OCI-LY7 (cell line): ENCODE results near the gene ERCC2. TPM values are rescaled to one million over a fixed set of nuclear protein-coding genes. Genes with fewer than 3 reads are reported as not detected.

Experiments
- BruUV-seq: library from RNA; stranded (reverse); fragments of 400-500 nt; replicated peaks from 2 replicates; lab custom pipeline; 2021; lab: Mats Ljungman, UMichigan
- CTCF ChIA-PET: fragments of 300-600 bp; sonication (Branson Sonifier 250); formaldehyde crosslinking; loops from one replicate; lab custom pipeline; 2022; ENCODE audit warnings: antibody characterized with exemption; ENCODE audit not compliant: unreplicated experiment; lab: Charles Lee
- POLR2A ChIA-PET: fragments of 300-600 bp; sonication (Branson Sonifier 250); formaldehyde crosslinking; loops from one replicate; lab custom pipeline; 2022; ENCODE audit warnings: antibody characterized with exemption; lab: Charles Lee
- DNase-seq: peaks from one replicate; pipeline ENCODE4 v3.0.0-alpha.2; 2015; ENCODE audit warnings: low spot score
- H2AFZ ChIP-seq: fragments of 200-600 bp; sonication (generic), shearing (Covaris generic); 2 replicates; pipeline ENCODE4 v1.6.1; 2014; ENCODE audit warnings: mild to moderate bottlenecking, antibody characterized with exemption, low read length, moderate library complexity
- H3K27ac ChIP-seq: fragments of 200-600 bp; sonication (generic); 2 replicates; pipeline ENCODE4 v1.5.1; 2014; ENCODE audit warnings: mixed run types, low read depth, mild to moderate bottlenecking, moderate library complexity, low read length, inconsistent platforms; ENCODE audit not compliant: poor library complexity, severe bottlenecking
- H3K36me3 ChIP-seq: fragments of 200-600 bp; sonication (generic); 2 replicates; pipeline ENCODE4 v1.6.1; 2014; ENCODE audit warnings: mild to moderate bottlenecking, antibody characterized with exemption, low read length, moderate library complexity, mixed read lengths; ENCODE audit not compliant: insufficient read depth
- H3K4me1 ChIP-seq: fragments of 200-600 bp; sonication (generic); 2 replicates; pipeline ENCODE4 v1.5.1; 2014; ENCODE audit warnings: mild to moderate bottlenecking, low read length; ENCODE audit not compliant: insufficient read depth, poor library complexity, severe bottlenecking
- H3K4me2 ChIP-seq: fragments of 200-600 bp; sonication (generic); 2 replicates; pipeline ENCODE4 v1.6.1; 2014; ENCODE audit warnings: mild to moderate bottlenecking, low read length
- H3K4me3 ChIP-seq: fragments of 200-600 bp; sonication (generic); 2 replicates; pipeline ENCODE4 v1.5.1; 2014; ENCODE audit warnings: mild to moderate bottlenecking, low read depth, low read length; ENCODE audit not compliant: poor library complexity, severe bottlenecking
- H3K79me2 ChIP-seq: fragments of 200-600 bp; sonication (generic); 2 replicates; pipeline ENCODE4 v1.6.1; 2016; ENCODE audit warnings: low read depth, mild to moderate bottlenecking, low read length, moderate library complexity, mixed read lengths; ENCODE audit not compliant: insufficient read depth
- H3K9me2 ChIP-seq: fragments of 200-600 bp; sonication (generic); 2 replicates; pipeline ENCODE4 v1.6.1; 2016; ENCODE audit warnings: mild to moderate bottlenecking, low read length, mixed read lengths; ENCODE audit not compliant: insufficient read depth
- H3K9me3 ChIP-seq: fragments of 200-600 bp; sonication (generic); 2 replicates; pipeline ENCODE4 v1.6.1; 2014; ENCODE audit warnings: mild to moderate bottlenecking, mixed run types, low read length, mixed read lengths
- H4K20me1 ChIP-seq: fragments of 200-600 bp; sonication (generic); 2 replicates; pipeline ENCODE4 v1.6.1; 2014; ENCODE audit warnings: mild to moderate bottlenecking, antibody characterized with exemption, low read length, moderate library complexity, mixed read lengths; ENCODE audit not compliant: insufficient read depth
- EZH2phosphoT487 ChIP-seq: fragments of 200-600 bp; sonication (generic); IDR thresholded peaks from 2 replicates; pipeline ENCODE4 v1.6.1; 2018; ENCODE audit warnings: low read depth, borderline replicate concordance, mild to moderate bottlenecking, mixed run types, antibody characterized with exemption, low read length, moderate library complexity, mixed read lengths
- intact Hi-C: fragments of 100-400 bp; cut with micrococcal nuclease; formaldehyde crosslinking; loops from one replicate; pipeline ENCODE4 v1.10.0; 2022; ENCODE audit not compliant: unreplicated experiment
- total RNA-seq, 2 experiments: library from RNA; depleted of rRNA in 1 of 2; stranded (reverse); fragments of >200 nt in 1 of 2; shearing (Covaris generic) in 1 of 2; gene quantifications; 2 replicates each; pipeline ENCODE4 v1.2.3, GENCODE V29; 2014 to 2022
- TF ChIP-seq, protein P1 (sequence below): fragments of 200-600 bp; sonication (generic); conservative IDR thresholded peaks from 2 replicates; pipeline ENCODE4 v1.5.1; 2014; ENCODE audit warnings: mild to moderate bottlenecking, antibody characterized with exemption, low read length, moderate library complexity, mixed read lengths

ERCC2 gene
- total RNA-seq, 2 experiments from 2014 or later = 21.0 to 24.4 TPM

DNA sequence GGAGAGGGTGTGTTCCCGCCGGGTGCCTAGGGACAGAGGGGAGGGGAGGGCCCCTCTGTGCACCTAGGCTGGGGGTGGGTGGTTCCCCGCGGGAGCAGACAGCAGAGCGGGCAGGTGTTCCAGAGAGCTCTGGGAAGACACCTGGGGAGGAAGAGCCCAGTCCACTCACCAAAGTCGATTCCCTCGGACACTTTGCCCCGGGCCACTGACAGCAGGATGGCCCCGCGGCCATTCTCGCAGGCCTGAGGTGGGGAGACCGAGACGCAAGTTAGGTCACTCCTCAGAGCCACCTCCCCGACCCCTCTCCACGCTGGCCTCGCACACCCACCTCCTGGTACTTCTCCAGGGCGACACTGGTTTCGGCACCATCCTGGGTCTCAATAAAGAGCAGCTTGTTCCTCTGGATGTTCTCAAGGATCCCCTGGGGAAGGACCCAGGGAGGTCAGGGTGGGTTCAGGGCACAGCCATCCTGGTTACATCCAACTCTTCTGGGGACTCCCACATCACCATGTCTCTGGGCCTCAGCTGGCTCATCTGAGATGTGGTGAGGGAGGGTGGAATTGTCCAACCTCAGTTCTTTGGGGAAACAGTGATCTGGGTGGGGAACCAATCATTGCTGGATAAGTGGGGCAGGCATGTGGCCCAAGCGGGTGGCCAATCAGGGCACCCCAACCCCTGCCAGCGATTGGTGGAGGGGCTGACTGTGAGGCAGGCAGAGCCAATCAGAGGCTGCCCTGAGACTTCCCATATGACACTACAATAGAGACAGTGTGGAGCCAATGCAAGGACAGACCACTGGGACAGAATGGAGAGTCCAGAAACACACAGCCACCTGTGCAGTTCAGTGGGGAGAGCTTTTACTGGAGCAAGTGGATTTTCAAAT is 17.2 kb downstream of the ERCC2 start:
- Histone ChIP-seq H3K4me1 (no peaks in the 10 kb centered on the region), H3K4me3 (no peak overlapping the region), H2AFZ (no peak overlapping the region), H3K27ac (no peak overlapping the region), H3K9me3 (no peaks in the 10 kb centered on the region), H3K79me2 (no peaks in the 10 kb centered on the region), H4K20me1 (no peaks in the 10 kb centered on the region), H3K4me2 (no peak overlapping the region), H3K36me3 (peaks cover 13% of the 10 kb centered on the region), H3K9me2 (no peaks in the 10 kb centered on the region)
- ChIA-PET POLR2A (interaction anchor here (0.7 kb wide), 1 partner anchor 238 kb away, joined by 3 read pairs; no protein-coding TSS in a partner anchor), CTCF (no interaction called here)
- intact Hi-C loops = no loop called here
- BruUV-seq = no TSS peak
- TF ChIP-seq, protein P1, sequence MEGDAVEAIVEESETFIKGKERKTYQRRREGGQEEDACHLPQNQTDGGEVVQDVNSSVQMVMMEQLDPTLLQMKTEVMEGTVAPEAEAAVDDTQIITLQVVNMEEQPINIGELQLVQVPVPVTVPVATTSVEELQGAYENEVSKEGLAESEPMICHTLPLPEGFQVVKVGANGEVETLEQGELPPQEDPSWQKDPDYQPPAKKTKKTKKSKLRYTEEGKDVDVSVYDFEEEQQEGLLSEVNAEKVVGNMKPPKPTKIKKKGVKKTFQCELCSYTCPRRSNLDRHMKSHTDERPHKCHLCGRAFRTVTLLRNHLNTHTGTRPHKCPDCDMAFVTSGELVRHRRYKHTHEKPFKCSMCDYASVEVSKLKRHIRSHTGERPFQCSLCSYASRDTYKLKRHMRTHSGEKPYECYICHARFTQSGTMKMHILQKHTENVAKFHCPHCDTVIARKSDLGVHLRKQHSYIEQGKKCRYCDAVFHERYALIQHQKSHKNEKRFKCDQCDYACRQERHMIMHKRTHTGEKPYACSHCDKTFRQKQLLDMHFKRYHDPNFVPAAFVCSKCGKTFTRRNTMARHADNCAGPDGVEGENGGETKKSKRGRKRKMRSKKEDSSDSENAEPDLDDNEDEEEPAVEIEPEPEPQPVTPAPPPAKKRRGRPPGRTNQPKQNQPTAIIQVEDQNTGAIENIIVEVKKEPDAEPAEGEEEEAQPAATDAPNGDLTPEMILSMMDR = no peak
- no peak for TF ChIP-seq EZH2phosphoT487
- DNase-seq = no peak

- no TSS peak for BruUV-seq
- CTCF ChIA-PET = no interaction called here
- no peaks in the 10 kb centered on the region for H3K9me3 ChIP-seq
Measured at GRCh38 chr19:45352471-45352870, 17.9 kb downstream of the ERCC2 start.

More at GRCh38 chr19:45352471-45352870, 17.9 kb downstream of the ERCC2 start:
- no peak overlapping the region for H3K4me3 ChIP-seq
- intact Hi-C loops = no loop called here
- no peaks in the 10 kb centered on the region for H3K9me2 ChIP-seq
- H2AFZ ChIP-seq = no peak overlapping the region
- POLR2A ChIA-PET = interaction anchor here (0.7 kb wide), 1 partner anchor 239 kb away, joined by 3 read pairs; no protein-coding TSS in a partner anchor
- DNase-seq = no peak
- no peak overlapping the region for H3K4me2 ChIP-seq
- H3K27ac ChIP-seq = no peak overlapping the region
- TF ChIP-seq, protein P1 = no peak
- TF ChIP-seq EZH2phosphoT487 = no peak
- H3K36me3 ChIP-seq = peaks cover 13% of the 10 kb centered on the region
- no peaks in the 10 kb centered on the region for H3K79me2 ChIP-seq
- H3K4me1 ChIP-seq = no peaks in the 10 kb centered on the region
- no peaks in the 10 kb centered on the region for H4K20me1 ChIP-seq
